H1 (cell line): ENCODE data around the gene KRT81. TPM values are rescaled to one million over a fixed set of nuclear protein-coding genes. Genes with fewer than 3 reads are reported as not detected.

Experiments used
- JUND ChIP-seq: IDR thresholded peaks from 2 replicates; pipeline ENCODE4 v1.6.1; 2011; ENCODE audit warnings: mild to moderate bottlenecking, improper control_type of control experiment, low read length
- SRF ChIP-seq: IDR thresholded peaks from 2 replicates; pipeline ENCODE4 v1.6.1; 2011; ENCODE audit warnings: mild to moderate bottlenecking, low read depth, low read length, moderate library complexity
- polyA plus RNA-seq, 7 experiments: library from polyadenylated mRNA; depleted of rRNA in 3 of 7; stranded (reverse) in 5 of 7; unstranded in 2 of 7; fragments of >200 nt in 5 of 7; fragments of 200-250 nt in 2 of 7; gene quantifications; 1 replicate in 5 of 7; 2 replicates in 1 of 7; 4 replicates in 1 of 7; pipeline versions ENCODE4 v1.2.1 to v1.2.3, GENCODE V29; 2011 to 2013; ENCODE audit warnings: missing spikeins in 2 of 7, mixed read lengths in 2 of 7
- total RNA-seq: library from RNA; stranded (reverse); fragmentation: NEBNext Ultra II Directional; extraction: Animal tissue kit (Norgen Biotek cat#: 25700); gene quantifications from 2 replicates; pipeline ENCODE4 v1.2.1, GENCODE V29; 2021
- TF ChIP-seq, protein P1 (sequence below): IDR thresholded peaks from 2 replicates; pipeline ENCODE4 v1.6.1; 2012; ENCODE audit warnings: inconsistent platforms
- TF ChIP-seq, protein P2 (sequence below), 3 experiments: IDR thresholded peaks; 1 replicate in 2 of 3; 2 replicates in 1 of 3; pipeline versions ENCODE4 v1.5.1 to v1.6.1; 2011; ENCODE audit warnings: low read length in 3 of 3, mild to moderate bottlenecking in 3 of 3, inconsistent platforms in 2 of 3, low read depth in 1 of 3, moderate library complexity in 1 of 3; ENCODE audit not compliant: insufficient read depth in 1 of 3; ENCODE audit errors: control extremely low read depth in 1 of 3
- TF ChIP-seq, protein P3 (sequence below): fragments of 300-600 bp; sonication (generic); IDR thresholded peaks from 2 replicates; pipeline ENCODE4 v1.7.1; 2012; ENCODE audit warnings: low read length, moderate library complexity, mild to moderate bottlenecking, inconsistent platforms; ENCODE audit not compliant: insufficient replicate concordance

The KRT81 gene
- total and polyA plus RNA-seq, 2 of the 8 experiments (the other 6 are each of a cell fraction or from before 2014, with no cell fraction given): not detected

DNA sequence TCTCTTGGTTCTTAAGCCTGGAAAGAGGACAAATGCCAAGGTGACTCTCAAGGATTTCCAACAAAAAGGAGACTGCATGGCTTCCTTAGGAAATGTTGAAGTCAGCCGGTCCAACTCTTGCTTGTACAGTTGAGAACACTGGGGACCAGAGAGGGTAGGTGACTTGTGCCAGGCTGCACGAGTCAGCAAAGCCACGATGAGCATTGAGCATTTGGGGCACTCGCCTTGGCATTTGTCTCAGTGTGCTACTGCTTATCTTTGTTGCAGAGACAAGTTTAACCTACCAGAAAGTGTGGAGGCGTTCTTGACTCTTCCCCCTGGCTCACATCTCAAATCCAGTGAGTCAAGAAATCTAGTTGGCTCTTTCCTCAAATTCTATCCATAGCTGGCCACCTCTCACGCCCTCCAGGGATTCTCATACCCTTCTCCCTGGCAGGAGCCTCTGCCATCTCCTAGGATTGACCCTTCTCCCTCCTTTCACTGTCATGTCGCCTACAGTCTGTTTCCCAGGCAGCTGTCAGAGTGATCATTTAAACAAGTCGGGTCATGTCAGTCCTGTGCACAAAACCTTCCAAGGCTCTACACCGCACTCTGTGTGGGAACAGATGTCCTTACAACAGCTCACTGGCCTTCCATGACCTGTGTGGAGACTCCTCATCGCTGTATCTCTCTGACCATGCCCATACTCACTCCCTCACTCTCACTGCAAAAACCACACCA, 47.1 kb upstream of the KRT81 start (continued):
- TF ChIP-seq, protein P1, sequence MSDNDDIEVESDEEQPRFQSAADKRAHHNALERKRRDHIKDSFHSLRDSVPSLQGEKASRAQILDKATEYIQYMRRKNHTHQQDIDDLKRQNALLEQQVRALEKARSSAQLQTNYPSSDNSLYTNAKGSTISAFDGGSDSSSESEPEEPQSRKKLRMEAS: no peak
- TF ChIP-seq, protein P2, sequence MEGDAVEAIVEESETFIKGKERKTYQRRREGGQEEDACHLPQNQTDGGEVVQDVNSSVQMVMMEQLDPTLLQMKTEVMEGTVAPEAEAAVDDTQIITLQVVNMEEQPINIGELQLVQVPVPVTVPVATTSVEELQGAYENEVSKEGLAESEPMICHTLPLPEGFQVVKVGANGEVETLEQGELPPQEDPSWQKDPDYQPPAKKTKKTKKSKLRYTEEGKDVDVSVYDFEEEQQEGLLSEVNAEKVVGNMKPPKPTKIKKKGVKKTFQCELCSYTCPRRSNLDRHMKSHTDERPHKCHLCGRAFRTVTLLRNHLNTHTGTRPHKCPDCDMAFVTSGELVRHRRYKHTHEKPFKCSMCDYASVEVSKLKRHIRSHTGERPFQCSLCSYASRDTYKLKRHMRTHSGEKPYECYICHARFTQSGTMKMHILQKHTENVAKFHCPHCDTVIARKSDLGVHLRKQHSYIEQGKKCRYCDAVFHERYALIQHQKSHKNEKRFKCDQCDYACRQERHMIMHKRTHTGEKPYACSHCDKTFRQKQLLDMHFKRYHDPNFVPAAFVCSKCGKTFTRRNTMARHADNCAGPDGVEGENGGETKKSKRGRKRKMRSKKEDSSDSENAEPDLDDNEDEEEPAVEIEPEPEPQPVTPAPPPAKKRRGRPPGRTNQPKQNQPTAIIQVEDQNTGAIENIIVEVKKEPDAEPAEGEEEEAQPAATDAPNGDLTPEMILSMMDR (IDR thresholded peaks at IDR 0.05; ENCODE audit: control extremely low read depth in 1 of 3, insufficient read depth in 1 of 3, low read depth in 1 of 3, low read length in 3 of 3): no peak
- TF ChIP-seq SRF: no peak
- TF ChIP-seq JUND: no peak
- TF ChIP-seq, protein P3, sequence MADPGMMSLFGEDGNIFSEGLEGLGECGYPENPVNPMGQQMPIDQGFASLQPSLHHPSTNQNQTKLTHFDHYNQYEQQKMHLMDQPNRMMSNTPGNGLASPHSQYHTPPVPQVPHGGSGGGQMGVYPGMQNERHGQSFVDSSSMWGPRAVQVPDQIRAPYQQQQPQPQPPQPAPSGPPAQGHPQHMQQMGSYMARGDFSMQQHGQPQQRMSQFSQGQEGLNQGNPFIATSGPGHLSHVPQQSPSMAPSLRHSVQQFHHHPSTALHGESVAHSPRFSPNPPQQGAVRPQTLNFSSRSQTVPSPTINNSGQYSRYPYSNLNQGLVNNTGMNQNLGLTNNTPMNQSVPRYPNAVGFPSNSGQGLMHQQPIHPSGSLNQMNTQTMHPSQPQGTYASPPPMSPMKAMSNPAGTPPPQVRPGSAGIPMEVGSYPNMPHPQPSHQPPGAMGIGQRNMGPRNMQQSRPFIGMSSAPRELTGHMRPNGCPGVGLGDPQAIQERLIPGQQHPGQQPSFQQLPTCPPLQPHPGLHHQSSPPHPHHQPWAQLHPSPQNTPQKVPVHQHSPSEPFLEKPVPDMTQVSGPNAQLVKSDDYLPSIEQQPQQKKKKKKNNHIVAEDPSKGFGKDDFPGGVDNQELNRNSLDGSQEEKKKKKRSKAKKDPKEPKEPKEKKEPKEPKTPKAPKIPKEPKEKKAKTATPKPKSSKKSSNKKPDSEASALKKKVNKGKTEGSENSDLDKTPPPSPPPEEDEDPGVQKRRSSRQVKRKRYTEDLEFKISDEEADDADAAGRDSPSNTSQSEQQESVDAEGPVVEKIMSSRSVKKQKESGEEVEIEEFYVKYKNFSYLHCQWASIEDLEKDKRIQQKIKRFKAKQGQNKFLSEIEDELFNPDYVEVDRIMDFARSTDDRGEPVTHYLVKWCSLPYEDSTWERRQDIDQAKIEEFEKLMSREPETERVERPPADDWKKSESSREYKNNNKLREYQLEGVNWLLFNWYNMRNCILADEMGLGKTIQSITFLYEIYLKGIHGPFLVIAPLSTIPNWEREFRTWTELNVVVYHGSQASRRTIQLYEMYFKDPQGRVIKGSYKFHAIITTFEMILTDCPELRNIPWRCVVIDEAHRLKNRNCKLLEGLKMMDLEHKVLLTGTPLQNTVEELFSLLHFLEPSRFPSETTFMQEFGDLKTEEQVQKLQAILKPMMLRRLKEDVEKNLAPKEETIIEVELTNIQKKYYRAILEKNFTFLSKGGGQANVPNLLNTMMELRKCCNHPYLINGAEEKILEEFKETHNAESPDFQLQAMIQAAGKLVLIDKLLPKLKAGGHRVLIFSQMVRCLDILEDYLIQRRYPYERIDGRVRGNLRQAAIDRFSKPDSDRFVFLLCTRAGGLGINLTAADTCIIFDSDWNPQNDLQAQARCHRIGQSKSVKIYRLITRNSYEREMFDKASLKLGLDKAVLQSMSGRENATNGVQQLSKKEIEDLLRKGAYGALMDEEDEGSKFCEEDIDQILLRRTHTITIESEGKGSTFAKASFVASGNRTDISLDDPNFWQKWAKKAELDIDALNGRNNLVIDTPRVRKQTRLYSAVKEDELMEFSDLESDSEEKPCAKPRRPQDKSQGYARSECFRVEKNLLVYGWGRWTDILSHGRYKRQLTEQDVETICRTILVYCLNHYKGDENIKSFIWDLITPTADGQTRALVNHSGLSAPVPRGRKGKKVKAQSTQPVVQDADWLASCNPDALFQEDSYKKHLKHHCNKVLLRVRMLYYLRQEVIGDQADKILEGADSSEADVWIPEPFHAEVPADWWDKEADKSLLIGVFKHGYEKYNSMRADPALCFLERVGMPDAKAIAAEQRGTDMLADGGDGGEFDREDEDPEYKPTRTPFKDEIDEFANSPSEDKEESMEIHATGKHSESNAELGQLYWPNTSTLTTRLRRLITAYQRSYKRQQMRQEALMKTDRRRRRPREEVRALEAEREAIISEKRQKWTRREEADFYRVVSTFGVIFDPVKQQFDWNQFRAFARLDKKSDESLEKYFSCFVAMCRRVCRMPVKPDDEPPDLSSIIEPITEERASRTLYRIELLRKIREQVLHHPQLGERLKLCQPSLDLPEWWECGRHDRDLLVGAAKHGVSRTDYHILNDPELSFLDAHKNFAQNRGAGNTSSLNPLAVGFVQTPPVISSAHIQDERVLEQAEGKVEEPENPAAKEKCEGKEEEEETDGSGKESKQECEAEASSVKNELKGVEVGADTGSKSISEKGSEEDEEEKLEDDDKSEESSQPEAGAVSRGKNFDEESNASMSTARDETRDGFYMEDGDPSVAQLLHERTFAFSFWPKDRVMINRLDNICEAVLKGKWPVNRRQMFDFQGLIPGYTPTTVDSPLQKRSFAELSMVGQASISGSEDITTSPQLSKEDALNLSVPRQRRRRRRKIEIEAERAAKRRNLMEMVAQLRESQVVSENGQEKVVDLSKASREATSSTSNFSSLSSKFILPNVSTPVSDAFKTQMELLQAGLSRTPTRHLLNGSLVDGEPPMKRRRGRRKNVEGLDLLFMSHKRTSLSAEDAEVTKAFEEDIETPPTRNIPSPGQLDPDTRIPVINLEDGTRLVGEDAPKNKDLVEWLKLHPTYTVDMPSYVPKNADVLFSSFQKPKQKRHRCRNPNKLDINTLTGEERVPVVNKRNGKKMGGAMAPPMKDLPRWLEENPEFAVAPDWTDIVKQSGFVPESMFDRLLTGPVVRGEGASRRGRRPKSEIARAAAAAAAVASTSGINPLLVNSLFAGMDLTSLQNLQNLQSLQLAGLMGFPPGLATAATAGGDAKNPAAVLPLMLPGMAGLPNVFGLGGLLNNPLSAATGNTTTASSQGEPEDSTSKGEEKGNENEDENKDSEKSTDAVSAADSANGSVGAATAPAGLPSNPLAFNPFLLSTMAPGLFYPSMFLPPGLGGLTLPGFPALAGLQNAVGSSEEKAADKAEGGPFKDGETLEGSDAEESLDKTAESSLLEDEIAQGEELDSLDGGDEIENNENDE: no peak
- TF ChIP-seq, all 59 proteins: peak for 0
